ENCODE data around the gene MTARC2. TPM values are rescaled to one million over a fixed set of nuclear protein-coding genes. Genes with fewer than 3 reads are reported as not detected.

MTARC2 gene
- polyA plus RNA-seq, 2 of the 4 experiments (the other 2 are of a cell fraction), result 13.5 to 18.4 TPM

GRCh38 chr1:220741349-220741748 is 6.8 kb upstream of the MTARC2 start:
- no peaks in the 10 kb centered on the region for H3K9me3 ChIP-seq
- H3K4me2 ChIP-seq, result no peak overlapping the region
- FAIRE-seq (no peak), DNase-seq (ENCODE audit: low read depth in 1 of 2, low spot score in 1 of 2) (no peak), ATAC-seq (no peak)
- no peak overlapping the region for H3K4me3 ChIP-seq
- TF ChIP-seq TFCP2L1 (CRISPR knock-in tag; IDR thresholded peaks at IDR 0.05) (no peak), KDM1A (IDR thresholded peaks at IDR 0.05; ENCODE audit: low read depth) (no peak), HOXA7 (CRISPR knock-in tag; IDR thresholded peaks at IDR 0.05) (no peak), EHMT2 (IDR thresholded peaks at IDR 0.05; ENCODE audit: low read depth) (no peak), RFX5 (IDR thresholded peaks at IDR 0.05) (no peak), FOXS1 (CRISPR knock-in tag; IDR thresholded peaks at IDR 0.05) (no peak), USF2 (IDR thresholded peaks at IDR 0.05) (no peak), MAFK (IDR thresholded peaks at IDR 0.05; ENCODE audit: partially characterized antibody) (no peak), E2F6 (IDR thresholded peaks at IDR 0.05; ENCODE audit: borderline replicate concordance, low read depth) (no peak), RNF2 (IDR thresholded peaks at IDR 0.05; ENCODE audit: borderline replicate concordance, low read depth) (no peak), CHD2 (IDR thresholded peaks at IDR 0.05; ENCODE audit: low read length, partially characterized antibody) (no peak), HES2 (IDR thresholded peaks at IDR 0.05) (no peak), POLR2A (IDR thresholded peaks at IDR 0.05; ENCODE audit: low read length) (no peak), PBX3 (IDR thresholded peaks at IDR 0.05) (no peak), BHLHE40 (IDR thresholded peaks at IDR 0.05; ENCODE audit: low read depth, low read length) (no peak), ATOH8 (CRISPR knock-in tag; IDR thresholded peaks at IDR 0.05; ENCODE audit: low read depth) (no peak), ZNF302 (CRISPR knock-in tag; IDR thresholded peaks at IDR 0.05) (no peak), JUN (IDR thresholded peaks at IDR 0.05) (no peak), ZSCAN20 (CRISPR knock-in tag; IDR thresholded peaks at IDR 0.05) (no peak)
- CTCF ChIA-PET, result interaction anchor here (1.0 to 3.2 kb wide), 4 partner anchors 8 to 36 kb away, joined by 4 to 12 read pairs (median 6); no protein-coding TSS in a partner anchor
- no peak overlapping the region for H3K27ac ChIP-seq
- WGBS (ENCODE audit: missing lambda C conversion rate), result 17% methylated on average over 2 of the region's 2 CpGs
- no peaks in the 10 kb centered on the region for H3K4me1 ChIP-seq
- POLR2A ChIA-PET, result no interaction called here

GRCh38 chr1:220741825-220742224 is 6.3 kb upstream of the MTARC2 start:
- H3K9me3 ChIP-seq, result no peaks in the 10 kb centered on the region
- ATAC-seq, result no peak
- 100% methylated on average over 1 of the region's 1 CpG for WGBS (ENCODE audit: missing lambda C conversion rate)
- POLR2A ChIA-PET, result no interaction called here
- no peak overlapping the region for H3K27ac ChIP-seq
- no peaks in the 10 kb centered on the region for H3K4me1 ChIP-seq
- CTCF ChIA-PET, result interaction anchor here (1.0 to 3.2 kb wide), 3 partner anchors 8 to 35 kb away, joined by 6 to 12 read pairs (median 7); no protein-coding TSS in a partner anchor
- DNase-seq (ENCODE audit: low read depth in 1 of 2, low spot score in 1 of 2), result no peak
- H3K4me3 ChIP-seq, result no peak overlapping the region
- no peak for FAIRE-seq
- TF ChIP-seq BHLHE40 (IDR thresholded peaks at IDR 0.05; ENCODE audit: low read depth, low read length) (no peak), E2F6 (IDR thresholded peaks at IDR 0.05; ENCODE audit: borderline replicate concordance, low read depth) (no peak)
- H3K4me2 ChIP-seq, result no peak overlapping the region

GRCh38 chr1:220742520-220742919 is 5.6 kb upstream of the MTARC2 start:
- POLR2A ChIA-PET, result no interaction called here
- WGBS (ENCODE audit: missing lambda C conversion rate), result 50% methylated on average over 3 of the region's 3 CpGs
- H3K4me2 ChIP-seq, result no peak overlapping the region
- H3K9me3 ChIP-seq, result no peaks in the 10 kb centered on the region
- FAIRE-seq (no peak), DNase-seq (ENCODE audit: low read depth in 1 of 2, low spot score in 1 of 2) (no peak), ATAC-seq (no peak)
- H3K4me3 ChIP-seq, result no peak overlapping the region
- H3K27ac ChIP-seq, result no peak overlapping the region
- H3K4me1 ChIP-seq, result peaks cover 7% of the 10 kb centered on the region; the same call in 2 of the 3 replicates
- CTCF ChIA-PET, result interaction anchor here (3.2 kb wide), 1 partner anchor 9 kb away, joined by 12 read pairs; no protein-coding TSS in a partner anchor
- TF ChIP-seq CEBPB (IDR thresholded peaks at IDR 0.05) (no peak), ATOH8 (CRISPR knock-in tag; IDR thresholded peaks at IDR 0.05; ENCODE audit: low read depth) (no peak), PBX3 (IDR thresholded peaks at IDR 0.05) (no peak), REST (IDR thresholded peaks at IDR 0.05) (no peak), POLR2AphosphoS2 (conservative IDR thresholded peaks at IDR 0.05; ENCODE audit: low read length) (no peak), ZC3H11A (IDR thresholded peaks at IDR 0.05) (no peak)
